UCSD-AML1 (cell line): ENCODE results near the gene FCHO1.
"Not testable (repeated sequence)": the region's sequence is repeated elsewhere in the genome, so short reads cannot be mapped to it uniquely, and the experiment has no call there.

ENCODE experiments used
- DNase-seq: peaks from one replicate; lab custom pipeline; 2025; ENCODE audit not compliant: unreplicated experiment; lab: John Stamatoyannopoulos, UW

FCHO1 gene

GRCh38 chr19:17790059-17790780, 38.9 kb downstream of the FCHO1 start:
- DNase-seq: no peak

GRCh38 chr19:17794412-17794730, 43.1 kb downstream of the FCHO1 start:
- DNase-seq: no peak

- DNase-seq: peak; percentile 70
Measured at GRCh38 chr19:17794731-17795494, 43.6 kb downstream of the FCHO1 start, which contains the start of gene B3GNT3. TSS of gene B3GNT3 (plus strand) at chr19:17795138. CDS start at chr19:17807808, 12,670 bp downstream.

- DNase-seq: no peak
Measured at GRCh38 chr19:17795495-17795856, 44.2 kb downstream of the FCHO1 start.

- no peak for DNase-seq
Measured at GRCh38 chr19:17796013-17796837, 44.9 kb downstream of the FCHO1 start.

GRCh38 chr19:17796838-17797423, 45.7 kb downstream of the FCHO1 start:
- DNase-seq: no peak

- no peak for DNase-seq
Measured at GRCh38 chr19:17797424-17798201, 46.3 kb downstream of the FCHO1 start.

- not testable (repeated sequence) for DNase-seq
Measured at GRCh38 chr19:17798599-17798998, 47.3 kb downstream of the FCHO1 start.

- no peak for DNase-seq
Measured at GRCh38 chr19:17802137-17802858, 51.0 kb downstream of the FCHO1 start.

- DNase-seq: peak; percentile 65
Measured at GRCh38 chr19:17803264-17803896, 52.1 kb downstream of the FCHO1 start.

GRCh38 chr19:17805427-17805826, 54.1 kb downstream of the FCHO1 start:
- no peak for DNase-seq

- no peak for DNase-seq
Measured at GRCh38 chr19:17806945-17807344, 55.7 kb downstream of the FCHO1 start.

- no peak for DNase-seq
Measured at GRCh38 chr19:17807731-17808316, 56.5 kb downstream of the FCHO1 start.

- no peak for DNase-seq
Measured at GRCh38 chr19:17811103-17811502, 59.8 kb downstream of the FCHO1 start.

- DNase-seq: no peak
Measured at GRCh38 chr19:17811681-17812080, 60.4 kb downstream of the FCHO1 start.

GRCh38 chr19:17812099-17812498, 60.8 kb downstream of the FCHO1 start:
- no peak for DNase-seq

- DNase-seq: no peak
Measured at GRCh38 chr19:17817668-17818363, 66.5 kb downstream of the FCHO1 start.

- DNase-seq: no peak
Measured at GRCh38 chr19:17821190-17821589, 69.9 kb downstream of the FCHO1 start, which contains the start of gene INSL3. TSS of gene INSL3 (minus strand) at chr19:17821519. CDS start at chr19:17821506, 13 bp downstream.
